Fibroblast of gingiva (primary cell): ENCODE measurements around the gene HSPB6.
"Not testable (repeated sequence)": the region's sequence is repeated elsewhere in the genome, so short reads cannot be mapped to it uniquely, and the experiment has no call there.

Experiments used
- DNase-seq: peaks from one replicate; pipeline ENCODE4 v3.0.0-alpha.2; 2011; ENCODE audit warnings: low read depth

The HSPB6 gene

GRCh38 chr19:35756377-35757230 is at the start of gene HSPB6:
TSS of gene HSPB6 (minus strand) at chr19:35757029. CDS start at chr19:35757008, 21 bp downstream.
- peak; percentile 79 for DNase-seq

- no peak for DNase-seq
These were observed 49.8 kb upstream of the HSPB6 start for GRCh38 chr19:35806597-35806996.

- no peak for DNase-seq
These were observed 48.8 kb upstream of the HSPB6 start for GRCh38 chr19:35805526-35806102.

- DNase-seq: no peak
These were observed 45.0 kb upstream of the HSPB6 start for GRCh38 chr19:35801828-35802227.

- no peak for DNase-seq
These were observed 40.8 kb upstream of the HSPB6 start for GRCh38 chr19:35797663-35798062.

GRCh38 chr19:35796645-35797542 is 40.1 kb upstream of the HSPB6 start:
- no peak for DNase-seq

- DNase-seq: not testable (repeated sequence)
These were observed 38.7 kb upstream of the HSPB6 start for GRCh38 chr19:35795564-35795963.

GRCh38 chr19:35793381-35794165 is 36.7 kb upstream of the HSPB6 start:
- DNase-seq: peak; percentile 18

GRCh38 chr19:35792888-35793287 is 36.1 kb upstream of the HSPB6 start:
- DNase-seq: no peak

GRCh38 chr19:35792312-35792711 is 35.5 kb upstream of the HSPB6 start:
- DNase-seq: no peak

GRCh38 chr19:35791814-35792279 is 35.0 kb upstream of the HSPB6 start:
- no peak for DNase-seq

- no peak for DNase-seq
These were observed 34.4 kb upstream of the HSPB6 start for GRCh38 chr19:35790981-35791813.

- no peak for DNase-seq
These were observed 33.4 kb upstream of the HSPB6 start for GRCh38 chr19:35789978-35790944.

- DNase-seq: no peak
These were observed 32.6 kb upstream of the HSPB6 start for GRCh38 chr19:35789195-35789977.

- no peak for DNase-seq
These were observed 31.6 kb upstream of the HSPB6 start for GRCh38 chr19:35788205-35788960.

- no peak for DNase-seq
These were observed 30.5 kb upstream of the HSPB6 start for GRCh38 chr19:35787227-35787799.
